A549 (cell line): Measurements from ENCODE around the gene SLC17A2. TPM values are rescaled to one million over a fixed set of nuclear protein-coding genes. Genes with fewer than 3 reads are reported as not detected.

ENCODE experiments used
- ATAC-seq, 2 experiments: fragments of 200-7000 bp in 1 of 2; fragments of >200 bp in 1 of 2; cut with Nextera tagmentation in 1 of 2; cut with Tn5 transposase in 1 of 2; 3 replicates each; pipeline versions ENCODE4 v1.8.0 to v1.9.1; 2018 to 2020; ENCODE audit warnings: mild to moderate bottlenecking in 1 of 2, moderate library complexity in 1 of 2
- CTCF ChIA-PET: fragments of 300-600 bp; sonication (Branson Sonifier 250); formaldehyde crosslinking; extraction: SDS; loops from one replicate; lab custom pipeline; 2021; ENCODE audit warnings: antibody characterized with exemption, inconsistent platforms; lab: Yijun Ruan, JAX
- POLR2A ChIA-PET: fragments of 350-600 bp; formaldehyde crosslinking; extraction: SDS; loops from one replicate; lab custom pipeline; 2021; ENCODE audit warnings: antibody characterized with exemption, inconsistent platforms; lab: Yijun Ruan, JAX
- DNase-seq, 2 experiments: peaks; one replicate each; pipeline versions ENCODE4 v3.0.0 to v3.0.0-alpha.2; 2011 to 2016; ENCODE audit warnings: low read depth in 1 of 2, low spot score in 1 of 2
- FAIRE-seq: peaks from 2 replicates; lab custom pipeline; 2011; peaks lifted over from hg19 to GRCh38; lab: Jason Lieb, UNC
- H3K27ac ChIP-seq, 2 experiments: fragments of >200 bp; sonication (Bioruptor Twin); formaldehyde crosslinking; 3 replicates each; pipeline ENCODE4 v1.5.1; 2016 to 2017
- H3K4me1 ChIP-seq: fragments of >200 bp; sonication (Bioruptor Twin); formaldehyde crosslinking; 3 replicates; pipeline ENCODE4 v1.6.1; 2016
- H3K4me2 ChIP-seq: fragments of >200 bp; sonication (Bioruptor Twin); formaldehyde crosslinking; 3 replicates; pipeline ENCODE4 v1.6.1; 2016
- H3K4me3 ChIP-seq: fragments of >200 bp; sonication (Bioruptor Twin); formaldehyde crosslinking; 3 replicates; pipeline ENCODE4 v1.5.1; 2016
- H3K9me3 ChIP-seq: fragments of >200 bp; sonication (Bioruptor Twin); formaldehyde crosslinking; 3 replicates; pipeline ENCODE4 v1.6.1; 2016
- BHLHE40 ChIP-seq: IDR thresholded peaks from 2 replicates; pipeline ENCODE4 v1.6.1; 2012; ENCODE audit warnings: low read depth, low read length, inconsistent platforms
- CBX8 ChIP-seq: fragments of 200-600 bp; sonication (generic); IDR thresholded peaks from 2 replicates; pipeline ENCODE4 v1.6.1; 2016
- CEBPB ChIP-seq, 2 experiments: fragments of >200 bp in 1 of 2; sonication (Bioruptor Twin) in 1 of 2; formaldehyde crosslinking in 1 of 2; IDR thresholded peaks; 2 replicates each; pipeline ENCODE4 v1.6.1; 2012 to 2016
- CHD2 ChIP-seq: fragments of 150-350 bp; IDR thresholded peaks from 2 replicates; pipeline ENCODE4 v1.6.1; 2014; ENCODE audit warnings: low read length; ENCODE audit not compliant: partially characterized antibody
- CHD4 ChIP-seq: fragments of 200-600 bp; sonication (generic); IDR thresholded peaks from 2 replicates; pipeline ENCODE4 v1.6.1; 2016; ENCODE audit warnings: antibody characterized with exemption, mild to moderate bottlenecking, borderline replicate concordance
- ESRRA ChIP-seq: fragments of 150-350 bp; IDR thresholded peaks from 2 replicates; pipeline ENCODE4 v1.6.1; 2014; ENCODE audit warnings: mild to moderate bottlenecking, low read length, borderline replicate concordance
- FOXS1 ChIP-seq: fragments of 250-450 bp; sonication (Bioruptor Pico); IDR thresholded peaks from 2 replicates; pipeline ENCODE4 v1.5.0; 2020; ENCODE audit warnings: mild to moderate bottlenecking, moderate library complexity
- HDAC2 ChIP-seq: fragments of 200-600 bp; sonication (generic); IDR thresholded peaks from 2 replicates; pipeline ENCODE4 v1.6.1; 2016
- HEYL ChIP-seq: fragments of 250-450 bp; sonication (Bioruptor Pico); IDR thresholded peaks from 2 replicates; pipeline ENCODE4 v1.8.0; 2021; ENCODE audit warnings: mild to moderate bottlenecking, moderate library complexity
- HOXA7 ChIP-seq: fragments of 250-450 bp; sonication (Bioruptor Pico); IDR thresholded peaks from 2 replicates; pipeline ENCODE4 v1.5.0; 2020; ENCODE audit warnings: mild to moderate bottlenecking, moderate library complexity
- KDM1A ChIP-seq: fragments of 200-600 bp; sonication (generic); IDR thresholded peaks from 2 replicates; pipeline ENCODE4 v1.6.1; 2016; ENCODE audit warnings: low read depth, mild to moderate bottlenecking
- PHF8 ChIP-seq: fragments of 200-600 bp; sonication (generic); IDR thresholded peaks from 2 replicates; pipeline ENCODE4 v1.6.1; 2016; ENCODE audit warnings: low read depth, mild to moderate bottlenecking, antibody characterized with exemption, moderate library complexity, borderline replicate concordance
- RAD21 ChIP-seq, 2 experiments: fragments of >200 bp in 1 of 2; sonication (Bioruptor Twin) in 1 of 2; formaldehyde crosslinking in 1 of 2; IDR thresholded peaks in 1 of 2; conservative IDR thresholded peaks in 1 of 2; 2 replicates in 1 of 2; 3 replicates in 1 of 2; pipeline ENCODE4 v1.6.1; 2012 to 2018; ENCODE audit warnings: inconsistent platforms in 1 of 2
- RCOR1 ChIP-seq: fragments of 150-350 bp; IDR thresholded peaks from 2 replicates; pipeline ENCODE4 v1.6.1; 2014; ENCODE audit warnings: antibody characterized with exemption, low read length, low read depth
- SMC3 ChIP-seq: fragments of >200 bp; sonication (Bioruptor Twin); formaldehyde crosslinking; IDR thresholded peaks from 3 replicates; pipeline ENCODE4 v1.6.1; 2018; ENCODE audit warnings: inconsistent platforms
- ZC3H11A ChIP-seq: fragments of 450-650 bp; IDR thresholded peaks from 2 replicates; pipeline ENCODE4 v1.6.1; 2014; ENCODE audit warnings: antibody characterized with exemption, mild to moderate bottlenecking
- WGBS: methylation state at CpG from one replicate; pipeline ENCODE4 v1.1.6; 2017; ENCODE audit errors: missing lambda C conversion rate; 5-methylcytosine and 5-hydroxymethylcytosine counted together
- polyA plus RNA-seq, 4 experiments: library from polyadenylated mRNA; depleted of rRNA in 3 of 4; stranded (reverse); fragments of >200 nt; fragmentation: RNase III in 1 of 4; extraction: RNeasy Plus Mini Kit Qiagen cat#74134 plus additional on column Dnase treatment in 1 of 4; gene quantifications; 2 replicates in 3 of 4; 3 replicates in 1 of 4; pipeline ENCODE4 v1.2.3, GENCODE V29; 2011 to 2017
- TF ChIP-seq, protein P1 (sequence below): IDR thresholded peaks from 2 replicates; pipeline ENCODE4 v1.6.1; 2012
- TF ChIP-seq, protein P2 (sequence below): fragments of 450-650 bp; IDR thresholded peaks from 2 replicates; pipeline ENCODE4 v1.6.1; 2014; ENCODE audit warnings: antibody characterized with exemption
- TF ChIP-seq, protein P3 (sequence below): fragments of >200 bp; sonication (Bioruptor Twin); formaldehyde crosslinking; IDR thresholded peaks from 2 replicates; pipeline ENCODE4 v1.6.1; 2016
- TF ChIP-seq, protein P4 (sequence below): fragments of >200 bp; sonication (Bioruptor Twin); formaldehyde crosslinking; IDR thresholded peaks from 3 replicates; pipeline ENCODE4 v1.5.1; 2016
- TF ChIP-seq, protein P5 (sequence below): fragments of 250-450 bp; sonication (Bioruptor Pico); IDR thresholded peaks from 2 replicates; pipeline ENCODE4 v1.5.0; 2020; ENCODE audit warnings: low read depth, mild to moderate bottlenecking, moderate library complexity

SLC17A2 gene
- polyA plus RNA-seq, 2 of the 4 experiments (the other 2 are of a cell fraction), result not detected

DNA sequence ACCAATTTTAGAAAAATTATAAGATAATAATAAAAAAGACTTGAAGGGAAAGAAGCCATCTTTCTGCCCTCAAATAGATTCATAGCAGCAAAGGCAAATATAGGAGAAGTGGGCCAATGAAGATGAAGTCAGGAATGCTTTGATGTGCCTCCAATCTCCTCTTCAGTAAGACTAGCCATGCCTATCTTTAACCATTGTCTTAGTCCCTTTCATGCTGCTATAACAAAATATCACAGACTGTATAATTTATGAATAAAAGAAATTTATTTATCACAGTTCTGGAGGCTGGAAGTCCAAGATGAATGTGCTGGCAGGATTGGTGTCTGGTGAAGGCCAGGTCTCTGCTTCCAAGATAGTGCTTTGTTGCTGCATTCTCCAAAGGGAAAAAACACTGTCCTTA, 37.6 kb downstream of the SLC17A2 start:
- ATAC-seq (no peak), DNase-seq (no peak), FAIRE-seq (no peak)
- CTCF ChIA-PET, result interaction anchor here (1.0 to 1.3 kb wide), 2 partner anchors 35 to 173 kb away, joined by 3 to 4 read pairs; no protein-coding TSS in a partner anchor
- POLR2A ChIA-PET, result no interaction called here
- no peak overlapping the region for H3K4me3 ChIP-seq
- peaks cover 17% of the 10 kb centered on the region; the same call in 2 of the 3 replicates for H3K4me1 ChIP-seq
- TF ChIP-seq HDAC2 (no peak), ESRRA (no peak), RCOR1 (no peak), HOXA7 (CRISPR knock-in tag) (no peak), CHD2 (no peak), PHF8 (no peak), ZC3H11A (no peak)
- TF ChIP-seq, protein P1, sequence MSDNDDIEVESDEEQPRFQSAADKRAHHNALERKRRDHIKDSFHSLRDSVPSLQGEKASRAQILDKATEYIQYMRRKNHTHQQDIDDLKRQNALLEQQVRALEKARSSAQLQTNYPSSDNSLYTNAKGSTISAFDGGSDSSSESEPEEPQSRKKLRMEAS, result no peak
- TF ChIP-seq, protein P2, sequence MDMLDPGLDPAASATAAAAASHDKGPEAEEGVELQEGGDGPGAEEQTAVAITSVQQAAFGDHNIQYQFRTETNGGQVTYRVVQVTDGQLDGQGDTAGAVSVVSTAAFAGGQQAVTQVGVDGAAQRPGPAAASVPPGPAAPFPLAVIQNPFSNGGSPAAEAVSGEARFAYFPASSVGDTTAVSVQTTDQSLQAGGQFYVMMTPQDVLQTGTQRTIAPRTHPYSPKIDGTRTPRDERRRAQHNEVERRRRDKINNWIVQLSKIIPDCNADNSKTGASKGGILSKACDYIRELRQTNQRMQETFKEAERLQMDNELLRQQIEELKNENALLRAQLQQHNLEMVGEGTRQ, result no peak
- TF ChIP-seq, protein P3, sequence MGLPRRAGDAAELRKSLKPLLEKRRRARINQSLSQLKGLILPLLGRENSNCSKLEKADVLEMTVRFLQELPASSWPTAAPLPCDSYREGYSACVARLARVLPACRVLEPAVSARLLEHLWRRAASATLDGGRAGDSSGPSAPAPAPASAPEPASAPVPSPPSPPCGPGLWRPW, result no peak
- no peaks in the 10 kb centered on the region for H3K9me3 ChIP-seq
- no peak overlapping the region for H3K27ac ChIP-seq
- no peak overlapping the region for H3K4me2 ChIP-seq

DNA sequence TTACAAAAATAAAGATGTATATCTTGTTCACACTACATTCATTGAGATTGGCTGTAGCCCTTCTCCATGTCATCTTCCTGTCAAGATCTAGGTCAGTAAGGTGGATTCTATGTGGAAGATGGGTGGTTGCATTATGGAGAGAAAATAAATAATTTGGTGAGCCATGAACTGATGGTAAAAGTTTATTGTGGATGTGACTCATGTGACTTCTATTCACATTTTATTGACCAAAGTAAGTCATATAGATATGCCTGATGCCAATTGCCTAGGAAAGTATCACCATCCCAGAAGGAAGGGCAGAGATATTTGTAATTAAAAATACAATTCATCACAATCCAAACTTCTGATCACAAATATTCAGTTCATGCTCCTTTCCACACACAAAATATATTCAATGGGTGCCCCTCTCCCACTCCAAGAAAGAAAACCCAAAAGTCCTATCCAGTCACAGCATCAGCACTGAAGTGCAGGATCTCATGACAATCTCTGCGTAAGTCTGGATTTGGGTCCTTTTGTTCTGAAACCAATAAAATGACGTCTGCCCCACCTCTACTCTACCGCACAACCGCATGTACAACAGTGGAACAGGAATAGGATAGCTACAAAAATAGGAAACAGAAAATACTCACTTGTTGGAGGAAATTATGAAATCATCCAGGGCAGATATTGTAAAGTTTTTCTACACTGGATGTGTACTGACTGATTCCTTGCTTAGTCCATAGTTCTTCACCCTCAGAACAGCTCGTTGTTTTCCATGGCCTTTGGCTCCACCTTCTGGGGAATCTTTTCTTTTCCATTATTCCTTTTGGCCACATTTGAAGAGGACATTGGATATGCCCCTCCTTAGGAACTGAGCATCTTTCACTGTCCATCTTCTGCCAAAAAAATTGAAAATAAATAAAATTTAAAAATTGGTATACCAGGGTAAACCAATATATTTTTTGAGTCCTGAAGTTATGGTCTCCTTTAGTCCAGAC, 40.3 kb downstream of the SLC17A2 start:
- H3K4me3 ChIP-seq, result no peak overlapping the region
- POLR2A ChIA-PET, result no interaction called here
- no peak overlapping the region for H3K4me2 ChIP-seq
- ATAC-seq (peak; percentile 86 to 87), FAIRE-seq (no peak), DNase-seq (peak in 1 of 2 experiments; percentile 47)
- H3K9me3 ChIP-seq, result no peaks in the 10 kb centered on the region
- TF ChIP-seq SMC3, result peak; percentile 73
- TF ChIP-seq RAD21 (conservative IDR thresholded peaks at IDR 0.05 in 1 of 2, IDR thresholded peaks at IDR 0.05 in 1 of 2), result peak; percentile 84 to 88
- no peak for TF ChIP-seq HEYL (CRISPR knock-in tag)
- TF ChIP-seq, protein P4, sequence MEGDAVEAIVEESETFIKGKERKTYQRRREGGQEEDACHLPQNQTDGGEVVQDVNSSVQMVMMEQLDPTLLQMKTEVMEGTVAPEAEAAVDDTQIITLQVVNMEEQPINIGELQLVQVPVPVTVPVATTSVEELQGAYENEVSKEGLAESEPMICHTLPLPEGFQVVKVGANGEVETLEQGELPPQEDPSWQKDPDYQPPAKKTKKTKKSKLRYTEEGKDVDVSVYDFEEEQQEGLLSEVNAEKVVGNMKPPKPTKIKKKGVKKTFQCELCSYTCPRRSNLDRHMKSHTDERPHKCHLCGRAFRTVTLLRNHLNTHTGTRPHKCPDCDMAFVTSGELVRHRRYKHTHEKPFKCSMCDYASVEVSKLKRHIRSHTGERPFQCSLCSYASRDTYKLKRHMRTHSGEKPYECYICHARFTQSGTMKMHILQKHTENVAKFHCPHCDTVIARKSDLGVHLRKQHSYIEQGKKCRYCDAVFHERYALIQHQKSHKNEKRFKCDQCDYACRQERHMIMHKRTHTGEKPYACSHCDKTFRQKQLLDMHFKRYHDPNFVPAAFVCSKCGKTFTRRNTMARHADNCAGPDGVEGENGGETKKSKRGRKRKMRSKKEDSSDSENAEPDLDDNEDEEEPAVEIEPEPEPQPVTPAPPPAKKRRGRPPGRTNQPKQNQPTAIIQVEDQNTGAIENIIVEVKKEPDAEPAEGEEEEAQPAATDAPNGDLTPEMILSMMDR, result peak; percentile 73
- peak overlapping the region; percentile 49 to 70 for H3K27ac ChIP-seq
- CTCF ChIA-PET, result interaction anchor here (0.6 to 2.8 kb wide), 16 partner anchors 9 to 464 kb away, joined by 3 to 24 read pairs (median 3); partner anchors contain the start of gene SLC17A3
- H3K4me1 ChIP-seq, result peaks cover 17% of the 10 kb centered on the region; the same call in 2 of the 3 replicates
- 75% methylated on average over 5 of the region's 5 CpGs for WGBS

DNA sequence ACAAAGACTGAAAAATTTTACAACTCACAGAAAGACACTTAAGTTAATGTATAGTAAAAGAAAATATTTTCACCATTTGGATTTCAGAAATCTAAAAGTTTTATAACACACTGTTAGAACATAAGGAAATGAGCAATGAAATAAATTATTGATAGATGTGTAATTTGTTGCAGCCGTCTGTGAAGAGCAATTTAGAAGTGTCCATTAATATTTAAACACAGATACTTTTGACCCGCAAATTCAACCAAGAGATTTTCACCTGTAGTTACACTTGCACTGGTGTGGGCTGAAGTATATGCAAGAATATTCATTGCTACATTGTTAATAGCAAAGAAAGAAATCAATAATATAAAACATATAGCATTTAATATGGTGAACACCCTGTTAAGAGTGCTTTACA, 41.9 kb downstream of the SLC17A2 start:
- Histone ChIP-seq H3K4me2 (no peak overlapping the region), H3K4me3 (no peak overlapping the region), H3K4me1 (peaks cover 27% of the 10 kb centered on the region), H3K9me3 (no peaks in the 10 kb centered on the region), H3K27ac (no peak overlapping the region; a peak in 1 of 6 replicates)
- DNase-seq (no peak), ATAC-seq (no peak), FAIRE-seq (no peak)
- CTCF ChIA-PET, result no interaction called here
- POLR2A ChIA-PET, result no interaction called here
- 57% methylated on average over 2 of the region's 2 CpGs for WGBS
- TF ChIP-seq CBX8 (no peak), CHD4 (no peak), BHLHE40 (no peak), CEBPB (IDR thresholded peaks at IDR 0.05) (no peak), FOXS1 (CRISPR knock-in tag) (no peak), PHF8 (no peak), KDM1A (no peak)
- TF ChIP-seq, protein P5, sequence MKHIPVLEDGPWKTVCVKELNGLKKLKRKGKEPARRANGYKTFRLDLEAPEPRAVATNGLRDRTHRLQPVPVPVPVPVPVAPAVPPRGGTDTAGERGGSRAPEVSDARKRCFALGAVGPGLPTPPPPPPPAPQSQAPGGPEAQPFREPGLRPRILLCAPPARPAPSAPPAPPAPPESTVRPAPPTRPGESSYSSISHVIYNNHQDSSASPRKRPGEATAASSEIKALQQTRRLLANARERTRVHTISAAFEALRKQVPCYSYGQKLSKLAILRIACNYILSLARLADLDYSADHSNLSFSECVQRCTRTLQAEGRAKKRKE, result no peak
